ENCODE measurements around the gene GPR37L1.
"Not testable (repeated sequence)": the region's sequence is repeated elsewhere in the genome, so short reads cannot be mapped to it uniquely, and the experiment has no call there.

The GPR37L1 gene

GRCh38 chr1:202135221-202135721, 12.6 kb downstream of the GPR37L1 start:
- peak; percentile 52 for DNase-seq

DNA sequence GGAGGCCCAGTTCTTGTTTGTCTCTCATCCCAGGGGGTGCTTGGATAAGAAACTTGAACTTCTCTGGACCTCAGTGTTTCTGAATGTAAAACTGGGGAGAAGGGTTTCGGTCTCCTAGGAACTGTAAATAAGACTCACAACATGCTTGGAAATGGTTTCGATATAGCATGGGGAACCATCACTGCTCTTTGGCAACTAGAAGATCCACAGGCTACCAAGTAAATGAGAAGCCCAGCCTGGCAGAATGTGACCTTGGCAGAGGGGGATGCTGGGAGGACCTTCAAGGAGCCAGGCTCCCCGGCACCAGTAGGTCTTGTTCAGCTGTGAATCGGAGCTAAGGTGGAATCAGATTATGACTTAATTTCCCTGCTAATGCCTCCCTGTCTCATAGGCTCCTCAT, 18.1 kb downstream of the GPR37L1 start:
- DNase-seq = no peak

GRCh38 chr1:202141468-202141867, 18.8 kb downstream of the GPR37L1 start:
- DNase-seq = not testable (repeated sequence)

GRCh38 chr1:202143011-202143767, 20.5 kb downstream of the GPR37L1 start:
- no peak for DNase-seq

GRCh38 chr1:202143768-202144401, 21.2 kb downstream of the GPR37L1 start:
- DNase-seq = peak; percentile 50

- peak; percentile 79 for DNase-seq
These were observed 21.8 kb downstream of the GPR37L1 start, which contains the start of gene ARL8A for GRCh38 chr1:202144402-202145067. ARL8A (minus strand) TSS chr1:202144737; CDS start chr1:202144572, 165 bp downstream.

GRCh38 chr1:202145068-202145743, 22.5 kb downstream of the GPR37L1 start:
- DNase-seq = peak; percentile 55

- DNase-seq = not testable (repeated sequence)
These were observed 23.0 kb downstream of the GPR37L1 start for GRCh38 chr1:202145744-202146140.

DNA sequence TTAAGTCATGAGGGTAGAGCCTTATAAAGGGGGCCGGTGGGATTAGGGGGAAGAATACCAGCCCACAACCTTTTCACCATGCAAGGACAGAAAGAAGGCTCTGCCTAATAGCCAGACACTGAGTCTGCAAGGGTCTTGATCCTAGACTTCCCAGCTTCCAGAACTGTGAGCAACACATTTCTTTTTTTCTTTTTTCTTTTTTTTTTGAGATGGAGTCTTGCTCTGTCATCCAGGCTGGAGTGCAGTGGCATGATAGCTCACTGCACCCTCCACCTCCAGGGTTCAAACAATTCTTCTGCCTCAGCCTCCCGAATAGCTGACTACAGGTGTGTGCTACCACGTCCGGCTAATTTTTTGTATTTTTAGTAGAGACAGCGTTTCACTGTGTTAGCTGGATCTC, 23.6 kb downstream of the GPR37L1 start:
- DNase-seq = no peak

DNA sequence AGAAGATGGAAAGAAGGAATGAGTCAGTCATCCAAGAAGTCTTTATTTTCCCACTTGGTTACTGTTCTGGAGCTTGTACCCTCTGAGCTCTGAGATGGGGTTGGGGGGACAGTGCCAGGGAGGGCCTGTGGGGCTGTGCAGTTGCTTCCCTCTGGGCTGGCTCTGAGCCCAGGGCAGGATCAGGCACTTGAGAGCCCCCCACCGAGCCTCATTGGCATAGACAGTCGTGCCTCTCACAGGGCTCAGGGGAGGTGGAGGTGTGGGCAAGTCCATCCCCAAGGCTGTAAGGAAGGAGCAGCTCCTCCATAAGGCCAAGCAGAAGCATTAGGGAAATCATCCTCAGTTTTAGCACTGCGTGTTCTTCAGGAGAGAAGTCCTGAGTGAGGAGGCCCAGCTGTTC, 24.3 kb downstream of the GPR37L1 start:
- no peak for DNase-seq

- DNase-seq = no peak
These were observed 25.7 kb downstream of the GPR37L1 start for GRCh38 chr1:202148391-202148790.

DNA sequence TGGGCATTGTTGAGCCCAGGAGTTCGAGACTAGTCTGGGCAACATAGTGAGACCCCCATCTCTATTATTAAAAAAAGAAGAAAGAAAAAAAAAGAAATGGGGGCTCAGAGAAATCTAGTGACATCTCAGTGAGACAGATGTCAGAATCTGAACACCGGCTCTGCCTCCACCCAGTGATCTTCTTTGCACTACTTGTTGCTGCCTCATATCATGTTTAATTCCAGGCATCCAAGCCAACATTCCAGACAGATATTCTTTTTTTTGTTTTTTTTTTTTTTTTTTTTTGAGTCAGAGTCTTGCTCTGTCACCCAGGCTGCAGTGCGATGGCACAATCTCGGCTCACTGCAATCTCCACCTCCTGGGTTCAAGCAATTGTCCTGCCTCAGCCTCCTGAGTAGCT, 26.8 kb downstream of the GPR37L1 start:
- DNase-seq = no peak

DNA sequence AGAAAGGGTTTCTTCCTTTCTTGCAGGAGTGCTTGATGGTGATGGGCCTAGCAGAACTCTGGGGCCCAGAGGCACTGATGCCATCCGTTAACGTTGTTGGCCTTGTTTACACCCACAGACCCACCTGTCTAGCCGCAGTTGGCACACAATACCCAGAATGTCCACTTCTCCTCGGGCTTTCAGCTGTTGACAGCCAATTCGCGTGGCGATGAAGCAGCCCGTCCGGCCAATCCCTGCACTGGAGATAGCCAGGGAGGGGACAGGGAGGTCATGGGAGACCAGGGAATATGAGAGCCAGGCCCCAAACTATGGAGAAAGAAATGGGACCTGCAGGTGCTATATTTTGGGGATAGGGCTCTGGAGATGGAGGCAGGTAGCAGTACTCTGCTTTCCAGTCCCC, 27.5 kb downstream of the GPR37L1 start:
- DNase-seq = no peak

DNA sequence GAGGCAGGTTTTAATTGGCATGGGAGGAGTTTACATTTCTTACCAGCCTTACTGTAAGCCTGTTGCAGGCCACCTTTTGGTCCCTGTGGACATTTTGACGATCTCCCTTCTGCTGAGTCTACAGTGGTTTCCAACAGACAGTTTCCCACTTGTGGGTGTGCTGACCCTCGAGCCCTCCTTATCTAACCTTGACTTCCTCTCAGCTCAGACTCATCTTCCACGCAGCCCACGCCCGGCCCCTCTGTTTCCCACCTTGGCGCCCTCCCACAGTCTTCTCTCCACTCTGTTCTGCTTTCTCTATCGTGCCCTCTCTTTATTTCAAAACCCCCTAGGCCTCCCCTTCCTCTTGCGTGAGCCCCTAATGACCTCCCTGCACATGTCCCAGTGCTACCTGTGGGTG, 27.9 kb downstream of the GPR37L1 start:
- DNase-seq = no peak

DNA sequence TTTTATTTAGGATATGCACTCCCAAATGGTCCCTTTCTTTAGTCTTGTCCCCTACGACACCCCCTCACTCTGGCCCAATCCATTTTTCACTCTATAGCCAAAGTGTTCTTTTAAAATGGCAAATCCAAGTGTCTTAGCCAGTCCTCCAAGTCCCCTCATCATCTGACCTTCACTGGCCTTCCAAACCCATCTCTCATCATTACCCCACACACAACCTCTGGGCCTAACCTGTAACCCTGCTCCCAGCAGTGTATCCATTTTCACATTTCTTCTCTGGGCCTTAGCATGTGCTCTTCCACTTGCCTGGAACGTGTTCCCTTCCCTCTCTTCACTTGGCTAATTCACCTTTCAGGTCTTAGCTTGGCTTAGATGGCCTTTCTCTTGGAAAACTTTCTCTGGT, 28.3 kb downstream of the GPR37L1 start:
- DNase-seq = no peak

- no peak for DNase-seq
These were observed 29.7 kb downstream of the GPR37L1 start for GRCh38 chr1:202152399-202152798.

DNA sequence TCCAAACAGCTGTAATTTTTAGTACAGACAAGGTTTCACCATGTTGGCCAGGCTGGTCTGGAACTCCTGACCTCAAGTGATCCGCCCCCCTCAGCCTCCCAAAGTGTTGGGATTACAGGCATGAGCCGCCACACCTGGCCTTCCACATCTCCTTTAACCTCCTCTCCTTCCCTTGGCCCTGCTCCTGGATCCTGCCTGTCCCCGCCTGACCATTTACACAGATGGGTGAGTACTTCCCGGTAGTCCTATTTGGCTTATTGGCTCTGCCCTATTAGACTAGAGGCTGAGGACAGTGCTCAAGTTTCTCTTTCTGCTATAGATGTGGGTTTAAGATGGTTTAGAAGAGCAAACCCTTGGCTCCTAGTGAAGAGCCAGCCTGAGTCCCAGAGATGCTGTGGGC, 30.6 kb downstream of the GPR37L1 start:
- no peak for DNase-seq

- DNase-seq = no peak
These were observed 31.5 kb downstream of the GPR37L1 start for GRCh38 chr1:202154148-202154765.

DNA sequence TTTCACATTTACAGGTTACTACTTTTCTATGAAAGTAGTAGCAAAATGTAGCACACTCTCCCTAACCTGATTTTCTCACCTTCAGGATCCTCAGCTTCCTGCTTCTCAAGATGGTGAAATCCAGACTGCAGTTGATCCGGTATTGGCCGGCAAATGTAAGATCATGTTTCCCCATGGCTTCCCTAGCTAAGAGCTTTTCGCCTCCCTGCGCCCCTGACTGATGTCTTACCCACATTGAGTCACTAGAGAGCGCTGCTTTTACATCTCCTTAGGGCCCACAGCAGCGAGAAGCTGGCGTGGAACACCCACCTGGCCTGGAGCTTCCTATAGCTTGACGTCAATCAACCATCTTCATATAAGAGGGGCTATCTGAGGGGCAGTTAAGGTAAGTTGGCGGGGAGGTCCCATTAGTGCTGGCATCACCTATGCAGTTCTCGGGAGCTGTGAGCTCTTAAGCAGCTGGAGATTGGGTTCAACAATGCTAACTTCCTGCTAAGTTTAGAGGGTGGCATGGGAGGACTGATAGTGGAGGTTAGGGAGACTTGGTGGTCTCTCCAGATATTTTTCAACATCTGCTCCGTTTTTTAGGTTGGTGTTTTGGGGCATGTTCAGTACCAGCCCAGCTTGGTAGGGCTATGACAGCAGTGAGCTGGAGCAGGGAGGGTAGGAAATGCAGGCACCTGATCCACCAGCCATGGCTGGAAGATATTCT, 32.2 kb downstream of the GPR37L1 start:
- no peak for DNase-seq

- DNase-seq = no peak
These were observed 32.8 kb downstream of the GPR37L1 start for GRCh38 chr1:202155478-202156021.

- no peak for DNase-seq
These were observed 33.9 kb downstream of the GPR37L1 start for GRCh38 chr1:202156590-202156989.

- no peak for DNase-seq
These were observed 35.2 kb downstream of the GPR37L1 start for GRCh38 chr1:202157945-202158344.

All from activated CD4-positive, CD25-positive, alpha-beta regulatory T cell treated with anti-CD3 and anti-CD28 coated beads, Interleukin-2, amount 50 U/mL, for 72 hours (primary cell).